ENCODE data around the gene MYEF2. TPM values are rescaled to one million over a fixed set of nuclear protein-coding genes. Genes with fewer than 3 reads are reported as not detected.

MYEF2 gene
- total RNA-seq, 2 experiments from 2014 or later = 44.0 to 107 TPM

- intact Hi-C loops (cut with micrococcal nuclease; ENCODE audit: unreplicated experiment) = loop anchor here (10.0 kb wide), 1 partner anchor 145 kb away; no protein-coding TSS in a partner anchor
- Histone ChIP-seq H3K36me3 (ENCODE audit: insufficient read depth, low read length) (no peaks in the 10 kb centered on the region), H4K20me1 (ENCODE audit: insufficient read depth, low read length) (no peaks in the 10 kb centered on the region), H2AFZ (ENCODE audit: low read length) (no peak overlapping the region), H3K4me2 (ENCODE audit: low read length) (no peak overlapping the region), H3K4me3 (ENCODE audit: low read depth, low read length, poor library complexity, severe bottlenecking) (no peak overlapping the region), H3K9me3 (ENCODE audit: low read length) (no peaks in the 10 kb centered on the region), H3K4me1 (ENCODE audit: insufficient read depth, low read length, poor library complexity, severe bottlenecking) (no peaks in the 10 kb centered on the region), H3K79me2 (ENCODE audit: insufficient read depth, low read depth, low read length) (no peaks in the 10 kb centered on the region), H3K9me2 (ENCODE audit: insufficient read depth, low read length) (no peaks in the 10 kb centered on the region), H3K27ac (ENCODE audit: low read depth, low read length, poor library complexity, severe bottlenecking) (no peak overlapping the region)
- no TSS peak for BruUV-seq (replicated peaks)
- DNase-seq (ENCODE audit: low spot score) = no peak
- TF ChIP-seq CTCF (conservative IDR thresholded peaks at IDR 0.05; ENCODE audit: low read length) (no peak), EZH2phosphoT487 (IDR thresholded peaks at IDR 0.05; ENCODE audit: borderline replicate concordance, low read depth, low read length) (no peak)
- CTCF ChIA-PET (ENCODE audit: unreplicated experiment) = no interaction called here
- POLR2A ChIA-PET = no interaction called here
Observed at GRCh38 chr15:48109856-48110531, 68.1 kb downstream of the MYEF2 start.

GRCh38 chr15:48109212-48109611 lies 68.9 kb downstream of the MYEF2 start:
- Histone ChIP-seq H3K36me3 (ENCODE audit: insufficient read depth, low read length) (no peaks in the 10 kb centered on the region), H3K9me3 (ENCODE audit: low read length) (no peaks in the 10 kb centered on the region), H3K9me2 (ENCODE audit: insufficient read depth, low read length) (no peaks in the 10 kb centered on the region), H4K20me1 (ENCODE audit: insufficient read depth, low read length) (no peaks in the 10 kb centered on the region), H2AFZ (ENCODE audit: low read length) (no peak overlapping the region), H3K79me2 (ENCODE audit: insufficient read depth, low read depth, low read length) (no peaks in the 10 kb centered on the region), H3K4me3 (ENCODE audit: low read depth, low read length, poor library complexity, severe bottlenecking) (no peak overlapping the region), H3K27ac (ENCODE audit: low read depth, low read length, poor library complexity, severe bottlenecking) (no peak overlapping the region), H3K4me2 (ENCODE audit: low read length) (no peak overlapping the region), H3K4me1 (ENCODE audit: insufficient read depth, low read length, poor library complexity, severe bottlenecking) (no peaks in the 10 kb centered on the region)
- no TSS peak for BruUV-seq (replicated peaks)
- intact Hi-C loops (cut with micrococcal nuclease; ENCODE audit: unreplicated experiment) = no loop called here
- TF ChIP-seq CTCF (conservative IDR thresholded peaks at IDR 0.05; ENCODE audit: low read length) = no peak
- TF ChIP-seq EZH2phosphoT487 (IDR thresholded peaks at IDR 0.05; ENCODE audit: borderline replicate concordance, low read depth, low read length) = no peak
- ChIA-PET POLR2A (no interaction called here), CTCF (ENCODE audit: unreplicated experiment) (no interaction called here)
- DNase-seq (ENCODE audit: low spot score) = no peak

- Histone ChIP-seq H3K9me2 (ENCODE audit: insufficient read depth, low read length) (no peaks in the 10 kb centered on the region), H4K20me1 (ENCODE audit: insufficient read depth, low read length) (no peaks in the 10 kb centered on the region), H2AFZ (ENCODE audit: low read length) (no peak overlapping the region), H3K9me3 (ENCODE audit: low read length) (no peaks in the 10 kb centered on the region), H3K4me2 (ENCODE audit: low read length) (no peak overlapping the region), H3K36me3 (ENCODE audit: insufficient read depth, low read length) (no peaks in the 10 kb centered on the region), H3K4me3 (ENCODE audit: low read depth, low read length, poor library complexity, severe bottlenecking) (no peak overlapping the region), H3K4me1 (ENCODE audit: insufficient read depth, low read length, poor library complexity, severe bottlenecking) (no peaks in the 10 kb centered on the region), H3K79me2 (ENCODE audit: insufficient read depth, low read depth, low read length) (no peaks in the 10 kb centered on the region), H3K27ac (ENCODE audit: low read depth, low read length, poor library complexity, severe bottlenecking) (no peak overlapping the region)
- no peak for TF ChIP-seq EZH2phosphoT487 (IDR thresholded peaks at IDR 0.05; ENCODE audit: borderline replicate concordance, low read depth, low read length)
- no peak for TF ChIP-seq CTCF (conservative IDR thresholded peaks at IDR 0.05; ENCODE audit: low read length)
- intact Hi-C loops (cut with micrococcal nuclease; ENCODE audit: unreplicated experiment) = no loop called here
- no TSS peak for BruUV-seq (replicated peaks)
- no peak for DNase-seq (ENCODE audit: low spot score)
- POLR2A ChIA-PET = no interaction called here
- CTCF ChIA-PET (ENCODE audit: unreplicated experiment) = no interaction called here
Observed at GRCh38 chr15:48105936-48106335, 72.2 kb downstream of the MYEF2 start.
